Hematopoietic multipotent progenitor cell treated with erythropoietin and hydrocortisone succinate and interleukin-3 and kit ligand, for 8 days (in vitro differentiated cells): Measurements from ENCODE around the gene UNC80.

Experiments used
- DNase-seq: peaks from one replicate; pipeline ENCODE4 v3.0.0-alpha.2; 2015

The UNC80 gene

GRCh38 chr2:209817844-209818271 is 46.2 kb downstream of the UNC80 start:
- DNase-seq: no peak

DNA sequence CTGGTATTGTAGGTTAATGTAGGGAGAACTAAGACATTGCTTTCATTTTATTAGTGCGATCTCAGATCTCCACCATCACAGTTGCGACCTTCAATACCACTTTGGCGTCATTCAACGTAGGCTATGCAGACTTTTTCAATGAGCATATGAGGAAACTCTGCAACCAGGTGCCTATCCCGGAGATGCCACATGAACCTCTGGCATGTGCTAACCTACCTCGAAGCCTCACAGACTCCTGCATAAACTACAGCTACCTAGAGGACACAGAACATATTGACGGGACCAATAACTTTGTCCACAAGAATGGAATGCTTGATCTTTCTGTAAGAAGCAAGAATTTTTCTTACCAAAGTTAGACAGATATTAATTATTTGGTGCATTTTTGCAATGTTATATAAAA is 47.3 kb downstream of the UNC80 start:
- DNase-seq: no peak

- no peak for DNase-seq
These were observed 50.2 kb downstream of the UNC80 start for GRCh38 chr2:209821806-209822205.

GRCh38 chr2:209823484-209823883 is 51.9 kb downstream of the UNC80 start:
- DNase-seq: no peak

DNA sequence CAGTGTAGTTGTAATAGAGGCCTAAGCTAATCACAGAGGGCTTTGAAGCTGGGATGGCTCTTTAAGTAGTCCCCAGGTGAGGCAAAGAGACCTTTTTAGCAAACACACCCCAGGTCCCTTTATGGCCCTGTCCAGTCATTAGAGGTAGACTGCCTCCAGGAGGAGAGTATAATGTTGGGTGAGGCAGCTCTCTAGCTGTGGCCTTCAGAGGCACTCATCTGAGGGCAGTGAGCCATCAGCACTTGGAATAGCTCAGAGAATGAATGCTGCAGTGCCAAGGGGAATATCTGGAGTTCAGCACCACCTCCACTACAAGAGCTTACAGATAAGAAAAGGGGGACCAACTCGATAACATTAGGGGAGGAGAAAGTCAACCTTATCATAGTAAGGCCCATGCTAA is 52.8 kb downstream of the UNC80 start:
- no peak for DNase-seq

DNA sequence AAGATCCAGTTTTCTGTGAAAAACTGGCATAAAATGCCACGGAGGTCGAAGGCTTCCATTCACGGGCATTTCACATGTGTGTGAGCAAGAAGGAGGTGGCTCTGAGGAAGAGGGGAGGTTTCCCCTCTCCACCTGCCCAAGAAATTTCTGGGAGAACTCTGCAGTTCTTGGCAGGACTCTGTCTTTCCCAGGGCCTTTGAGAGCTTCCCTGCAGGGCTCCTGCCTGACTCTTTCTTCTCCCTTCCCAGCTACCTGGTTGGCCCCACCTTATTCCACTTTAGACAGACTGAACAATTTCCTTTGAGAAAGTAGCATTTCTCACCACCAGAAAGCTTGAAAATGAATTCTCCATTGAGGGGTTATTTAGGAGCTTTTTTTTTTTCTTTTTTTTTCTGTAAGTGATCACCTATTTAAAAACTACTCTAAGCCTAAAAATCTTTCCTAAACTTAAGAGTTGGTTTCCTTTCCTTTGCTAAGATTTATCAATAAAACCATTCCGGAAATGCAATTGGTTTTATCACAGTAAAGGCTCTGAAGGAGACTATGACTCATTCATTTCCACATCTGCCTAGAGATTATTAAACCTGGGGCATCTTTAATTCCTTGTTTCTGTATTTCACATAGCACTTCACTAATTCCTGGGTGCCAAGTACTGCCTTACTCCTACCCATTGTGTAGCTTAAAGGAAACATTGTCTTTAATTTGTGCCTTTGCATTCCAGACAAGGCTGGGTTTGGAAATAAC is 59.3 kb downstream of the UNC80 start:
- no peak for DNase-seq

- no peak for DNase-seq
These were observed 63.1 kb downstream of the UNC80 start for GRCh38 chr2:209834767-209835166.

- DNase-seq: no peak
These were observed 68.8 kb downstream of the UNC80 start for GRCh38 chr2:209840434-209840833.

DNA sequence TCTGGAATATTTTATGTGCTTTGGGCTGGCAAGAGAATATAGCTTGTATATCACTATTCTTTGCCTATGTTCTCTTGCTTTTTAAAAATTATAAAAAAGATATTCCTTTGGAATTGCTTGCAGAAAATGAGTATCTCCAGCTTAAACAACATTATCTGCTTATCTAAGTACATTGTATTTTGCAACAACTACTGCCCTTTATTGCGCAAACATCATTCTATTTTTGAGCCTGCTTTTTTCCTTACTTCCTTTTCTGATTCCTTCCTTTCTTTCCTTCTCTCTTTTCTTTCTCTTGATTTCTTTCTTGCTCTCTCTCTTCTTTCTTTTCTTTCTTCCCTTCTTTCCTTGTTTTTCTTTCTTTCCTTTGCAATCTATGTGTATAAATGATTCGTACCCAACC is 74.0 kb downstream of the UNC80 start:
- DNase-seq: no peak

- DNase-seq: no peak
These were observed 93.2 kb downstream of the UNC80 start for GRCh38 chr2:209864716-209865295.

DNA sequence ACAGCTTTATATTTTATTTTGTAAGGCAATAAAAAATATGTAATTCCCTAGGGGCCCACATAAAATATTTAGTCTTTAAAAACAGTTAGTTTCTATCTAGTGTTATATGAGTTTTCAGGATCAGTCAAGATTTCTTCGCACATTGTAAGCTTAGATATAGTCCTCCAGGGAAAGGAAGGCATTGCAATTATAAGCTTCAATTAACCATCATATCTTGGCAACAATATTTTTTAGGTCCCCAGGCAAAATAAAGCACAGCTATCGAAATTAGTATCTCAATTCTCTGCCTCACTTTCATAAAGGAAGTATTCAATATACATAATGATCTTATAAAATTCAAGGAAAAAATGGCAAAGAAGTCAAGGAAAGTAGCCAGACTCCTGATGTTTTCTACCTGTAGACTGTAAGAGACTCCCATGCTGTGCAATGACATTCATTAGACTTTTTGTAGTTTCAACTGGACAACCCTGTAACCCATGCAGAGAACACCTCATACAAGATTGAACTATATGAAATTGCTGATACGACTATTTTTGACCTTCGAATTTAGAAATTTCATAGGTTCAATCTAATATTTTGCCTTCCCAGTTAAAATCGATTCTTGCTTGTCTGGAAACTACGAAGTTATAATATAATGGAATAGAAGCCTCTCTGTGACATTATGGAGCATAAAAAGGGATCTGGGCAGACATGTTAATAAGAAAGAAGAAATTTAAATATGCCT is 96.8 kb downstream of the UNC80 start:
- DNase-seq: no peak

- DNase-seq: no peak
These were observed 98.4 kb downstream of the UNC80 start for GRCh38 chr2:209870067-209870466.

- DNase-seq: no peak
These were observed 101.0 kb downstream of the UNC80 start for GRCh38 chr2:209872675-209873074.

DNA sequence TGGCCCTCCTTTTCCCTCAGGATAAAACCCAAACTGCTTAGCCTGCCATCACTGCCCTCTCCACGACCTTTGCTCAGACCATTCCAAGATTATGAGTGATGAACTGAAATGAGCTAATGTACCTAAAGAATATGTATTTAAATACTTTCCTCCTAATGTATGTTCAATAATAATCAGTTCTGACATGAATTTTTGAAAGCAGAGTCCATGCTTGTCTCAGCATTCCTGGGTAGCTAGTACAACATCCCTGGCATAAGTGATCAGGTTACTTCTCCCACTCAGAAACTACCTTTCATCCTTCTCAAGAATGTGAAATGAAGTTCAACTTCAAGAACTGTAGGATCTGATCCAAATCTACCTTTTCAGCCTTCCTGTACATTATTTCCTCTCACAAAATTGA is 103.6 kb downstream of the UNC80 start:
- no peak for DNase-seq

- no peak for DNase-seq
These were observed 104.6 kb downstream of the UNC80 start for GRCh38 chr2:209876211-209876610.

DNA sequence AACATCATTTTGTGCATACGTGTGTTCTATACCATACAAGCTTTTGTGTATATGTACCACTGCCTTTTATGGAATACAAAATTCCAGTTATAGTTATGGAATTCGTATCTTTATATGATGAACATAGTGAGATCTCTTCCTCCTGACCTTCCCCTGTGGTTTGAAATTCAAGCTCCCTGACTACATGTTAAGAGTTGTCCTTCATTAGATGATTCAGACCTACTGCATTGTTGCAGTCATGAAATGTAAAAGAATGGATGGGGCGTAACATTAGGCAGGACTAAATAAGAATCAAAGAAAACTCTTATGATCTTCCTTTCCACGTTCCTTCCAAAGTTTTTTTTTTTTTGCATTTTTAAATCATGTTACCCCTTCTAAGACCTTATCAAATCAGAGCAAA is 107.1 kb downstream of the UNC80 start:
- DNase-seq: no peak

DNA sequence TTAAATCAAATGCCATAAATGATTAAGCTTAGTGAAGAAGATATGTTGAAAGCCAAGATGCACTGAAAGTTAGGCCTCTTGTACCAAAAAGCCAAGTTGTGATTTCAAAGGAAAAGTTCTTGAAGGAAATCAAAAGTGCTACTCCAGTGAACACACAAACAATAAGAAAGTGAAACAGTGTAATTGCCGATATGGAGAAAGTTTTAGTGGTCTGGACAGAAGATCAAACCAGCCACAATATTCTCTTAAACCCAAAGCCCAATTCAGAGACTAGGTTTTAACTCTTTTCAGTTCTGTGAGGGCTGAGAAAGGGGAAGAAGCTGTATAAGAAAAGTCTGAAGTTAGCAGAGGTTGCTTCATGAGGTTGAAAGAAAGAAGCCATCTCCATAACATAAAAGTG is 129.0 kb downstream of the UNC80 start:
- no peak for DNase-seq

DNA sequence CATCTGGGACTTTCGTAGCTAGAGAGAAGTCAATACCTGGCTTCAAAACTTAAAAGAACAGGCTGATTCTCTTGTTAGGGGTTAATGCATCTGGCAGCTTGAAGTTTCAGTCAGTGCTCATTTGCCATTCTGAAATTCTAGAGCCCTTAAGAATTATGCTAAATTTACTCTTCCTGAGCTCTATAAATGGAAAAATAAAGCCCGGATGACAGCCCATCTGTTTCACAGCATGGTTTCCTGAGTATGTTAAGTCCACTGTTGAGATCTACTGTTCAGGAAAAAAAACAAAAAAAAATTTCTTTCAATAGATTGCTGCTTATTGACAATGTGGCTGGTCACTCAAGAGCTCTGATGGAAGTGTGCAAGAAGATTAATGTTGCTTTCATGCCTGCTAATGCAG is 129.5 kb downstream of the UNC80 start:
- DNase-seq: no peak

- DNase-seq: no peak
These were observed 134.1 kb downstream of the UNC80 start for GRCh38 chr2:209905691-209906090.

- DNase-seq: no peak
These were observed 136.1 kb downstream of the UNC80 start for GRCh38 chr2:209907746-209908145.

GRCh38 chr2:209908511-209908910 is 136.9 kb downstream of the UNC80 start:
- DNase-seq: no peak

GRCh38 chr2:209911486-209911885 is 139.9 kb downstream of the UNC80 start:
- no peak for DNase-seq

- no peak for DNase-seq
These were observed 142.2 kb downstream of the UNC80 start for GRCh38 chr2:209913786-209914345.
